ENCODE data around the gene GNG12.

- TF ChIP-seq CTCF (IDR thresholded peaks at IDR 0.05) (no peak), REST (IDR thresholded peaks at IDR 0.05; ENCODE audit: insufficient read depth in 1 of 2, low read depth in 2 of 2, low read length in 1 of 2) (no peak)
Observed at GRCh38 chr1:67855444-67855843, 22.2 kb upstream of the GNG12 start.

Data from Panc1 (cell line).